Lung (tissue), 12 donors: ENCODE measurements around the gene DEFB114. TPM values are rescaled to one million over a fixed set of nuclear protein-coding genes. Genes with fewer than 3 reads are reported as not detected.
A peak's percentile ranks its signal among the peaks of the same experiment; 100 is the strongest.

Experiments used
- ATAC-seq: fragments of 200-7000 bp; cut with Tn5 transposase; one replicate; pipeline ENCODE4 v1.9.1; 2020; ENCODE audit warnings: moderate number of reproducible peaks; ENCODE audit not compliant: insufficient read depth, low FRiP score
- DNase-seq, 3 donors: peaks; one replicate each; pipeline ENCODE4 v3.0.0-alpha.2; 2013 to 2017
- H3K27ac ChIP-seq, 2 donors: one replicate each; pipeline ENCODE4 v1.5.1; 2013; ENCODE audit warnings: mild to moderate bottlenecking in 2 of 2, moderate library complexity in 2 of 2, control low read depth in 1 of 2, inconsistent platforms in 1 of 2, low read depth in 1 of 2, low read length in 1 of 2
- H3K27me3 ChIP-seq, 3 donors: one replicate each; pipeline ENCODE4 v1.5.1; 2013; ENCODE audit warnings: low read length in 2 of 3; ENCODE audit not compliant: control insufficient read depth in 3 of 3, insufficient read depth in 3 of 3
- H3K36me3 ChIP-seq, 4 donors: one replicate each; pipeline ENCODE4 v1.5.1; 2013; ENCODE audit warnings: low read length in 4 of 4, mild to moderate bottlenecking in 1 of 4, moderate library complexity in 1 of 4; ENCODE audit not compliant: control insufficient read depth in 4 of 4, insufficient read depth in 4 of 4
- H3K4me1 ChIP-seq, 5 donors: one replicate each; pipeline ENCODE4 v1.5.1; 2013; ENCODE audit warnings: low read length in 5 of 5, mild to moderate bottlenecking in 2 of 5, moderate library complexity in 1 of 5; ENCODE audit not compliant: control insufficient read depth in 5 of 5, insufficient read depth in 5 of 5
- H3K4me3 ChIP-seq: one replicate; pipeline ENCODE4 v1.5.1; 2013; ENCODE audit warnings: mild to moderate bottlenecking, control low read depth, moderate library complexity
- H3K9ac ChIP-seq, 2 donors: one replicate each; pipeline ENCODE4 v1.5.1; 2013; ENCODE audit warnings: low read length in 2 of 2, control low read depth in 1 of 2; ENCODE audit not compliant: insufficient read depth in 1 of 2
- H3K9me3 ChIP-seq, 4 donors: one replicate each; pipeline ENCODE4 v1.5.1; 2013; ENCODE audit warnings: low read length in 3 of 4, mild to moderate bottlenecking in 1 of 4, moderate library complexity in 1 of 4; ENCODE audit not compliant: control insufficient read depth in 4 of 4, insufficient read depth in 3 of 4
- WGBS, 2 donors: extraction: QIAGEN DNeasy Blood & Tissue Kit; methylation state at CpG; one replicate each; pipeline ENCODE4 v1.1.7; 2013; 5-methylcytosine and 5-hydroxymethylcytosine counted together
- polyA plus RNA-seq, 2 donors: library from polyadenylated mRNA; stranded (reverse); fragments of 200-250 nt; gene quantifications; one replicate each; pipeline ENCODE4 v1.2.1, GENCODE V29; 2013
- total RNA-seq, 2 donors: library from RNA; depleted of rRNA in 1 of 2; stranded (reverse); fragments of >200 nt in 1 of 2; gene quantifications; one replicate each; pipeline ENCODE4 v1.2.1, GENCODE V29; 2014 to 2021
- TF ChIP-seq, protein P1 (sequence below): IDR thresholded peaks from 2 replicates; pipeline ENCODE4 v1.5.1; 2012; ENCODE audit warnings: mild to moderate bottlenecking; ENCODE audit errors: control extremely low read depth, extremely low read depth
- donor health status: control.
- donor health status: control.
- donor health status: Bipolar disorder and iron deficiency.
- donor health status: healthy.
- donor health status: DM: yes; HTN: yes; CAD: no.

DEFB114 gene
- total and polyA plus RNA-seq, 4 donors = not detected

DNA sequence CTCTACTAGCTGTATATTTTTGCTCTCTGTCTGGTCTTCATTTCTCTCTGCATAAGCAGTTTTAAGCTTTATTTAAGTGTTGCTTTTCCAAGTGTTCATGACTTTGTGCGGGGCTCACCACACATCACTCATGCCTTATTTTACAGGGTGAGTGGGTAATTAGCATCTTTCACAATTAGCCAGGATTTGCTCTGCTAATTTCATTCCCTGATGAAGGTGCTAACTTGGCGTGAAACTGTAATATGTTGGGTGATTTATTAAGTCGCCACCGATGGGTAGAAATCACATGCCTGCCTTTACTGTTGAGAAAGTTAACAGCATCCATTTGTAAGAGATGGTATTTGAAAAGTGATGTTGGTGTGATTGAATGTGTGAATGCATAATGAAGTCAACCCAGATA, 44.7 kb downstream of the DEFB114 start:
- Histone ChIP-seq H3K27ac (no peak overlapping the region), H3K9me3 (no peaks in the 10 kb centered on the region), H3K36me3 (no peaks in the 10 kb centered on the region), H3K9ac (no peak overlapping the region), H3K4me3 (no peak overlapping the region), H3K27me3 (no peaks in the 10 kb centered on the region), H3K4me1 (peaks cover 0 to 3% (median 0%) of the 10 kb centered on the region in 5 donors)
- ATAC-seq = no peak
- TF ChIP-seq, protein P1, sequence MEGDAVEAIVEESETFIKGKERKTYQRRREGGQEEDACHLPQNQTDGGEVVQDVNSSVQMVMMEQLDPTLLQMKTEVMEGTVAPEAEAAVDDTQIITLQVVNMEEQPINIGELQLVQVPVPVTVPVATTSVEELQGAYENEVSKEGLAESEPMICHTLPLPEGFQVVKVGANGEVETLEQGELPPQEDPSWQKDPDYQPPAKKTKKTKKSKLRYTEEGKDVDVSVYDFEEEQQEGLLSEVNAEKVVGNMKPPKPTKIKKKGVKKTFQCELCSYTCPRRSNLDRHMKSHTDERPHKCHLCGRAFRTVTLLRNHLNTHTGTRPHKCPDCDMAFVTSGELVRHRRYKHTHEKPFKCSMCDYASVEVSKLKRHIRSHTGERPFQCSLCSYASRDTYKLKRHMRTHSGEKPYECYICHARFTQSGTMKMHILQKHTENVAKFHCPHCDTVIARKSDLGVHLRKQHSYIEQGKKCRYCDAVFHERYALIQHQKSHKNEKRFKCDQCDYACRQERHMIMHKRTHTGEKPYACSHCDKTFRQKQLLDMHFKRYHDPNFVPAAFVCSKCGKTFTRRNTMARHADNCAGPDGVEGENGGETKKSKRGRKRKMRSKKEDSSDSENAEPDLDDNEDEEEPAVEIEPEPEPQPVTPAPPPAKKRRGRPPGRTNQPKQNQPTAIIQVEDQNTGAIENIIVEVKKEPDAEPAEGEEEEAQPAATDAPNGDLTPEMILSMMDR = no peak
- no peak for DNase-seq
- WGBS, 2 donors = 66 to 82% methylated on average over 4 of the region's 4 CpGs

DNA sequence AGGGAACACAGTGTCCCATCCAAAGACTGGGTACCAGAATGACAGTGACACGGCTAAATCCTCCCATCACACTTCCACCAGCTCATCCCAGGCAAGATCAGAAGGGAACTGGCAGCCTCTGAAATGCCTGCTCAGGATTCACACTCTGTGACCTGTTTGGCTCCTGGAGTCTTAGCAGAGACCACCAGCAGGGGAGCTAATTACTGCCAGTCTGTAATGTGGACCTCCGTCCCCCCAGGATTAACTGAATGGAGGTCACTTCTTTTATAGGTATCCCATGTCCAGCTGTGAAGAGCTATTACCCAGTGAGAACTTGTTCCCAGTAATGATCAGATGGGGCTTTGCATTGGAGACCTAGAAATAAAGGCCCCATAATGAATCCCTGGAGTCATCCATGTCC, 45.2 kb downstream of the DEFB114 start:
- Histone ChIP-seq H3K9me3 (no peaks in the 10 kb centered on the region), H3K9ac (no peak overlapping the region), H3K27me3 (no peaks in the 10 kb centered on the region), H3K27ac (no peak overlapping the region), H3K36me3 (no peaks in the 10 kb centered on the region), H3K4me1 (peaks cover 0 to 3% (median 0%) of the 10 kb centered on the region in 5 donors), H3K4me3 (no peak overlapping the region)
- ATAC-seq (no peak), DNase-seq (no peak)
- WGBS, 2 donors = 55 to 70% methylated on average over 2 of the region's 2 CpGs
- TF ChIP-seq, protein P1 = no peak

DNA sequence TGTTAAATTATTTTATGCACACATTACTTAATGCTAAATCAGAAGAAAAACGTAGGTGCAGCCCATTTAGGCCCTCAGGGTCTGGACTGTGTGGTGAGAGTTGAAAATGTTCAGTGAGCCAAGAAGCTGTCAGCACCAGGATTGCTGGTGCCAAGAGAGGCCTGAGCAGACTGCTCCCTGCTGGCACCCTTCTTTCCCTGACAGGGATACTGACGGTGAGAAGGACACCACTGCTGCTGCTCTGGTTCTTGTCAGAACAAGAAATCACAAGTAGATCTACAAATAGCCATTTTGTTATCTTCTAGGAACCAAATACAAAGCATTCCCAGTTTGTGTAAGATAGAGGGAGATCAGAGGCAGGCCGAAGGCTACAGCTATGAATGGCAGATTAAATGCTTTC, 48.9 kb downstream of the DEFB114 start:
- H3K9me3 ChIP-seq = no peaks in the 10 kb centered on the region
- H3K27me3 ChIP-seq = no peaks in the 10 kb centered on the region
- H3K9ac ChIP-seq = no peak overlapping the region
- no peaks in the 10 kb centered on the region for H3K36me3 ChIP-seq
- H3K4me1 ChIP-seq = peaks cover 0 to 5% (median 0%) of the 10 kb centered on the region in 5 donors
- 37 to 64% methylated on average over 3 of the region's 3 CpGs for WGBS, 2 donors
- TF ChIP-seq, protein P1 = no peak
- DNase-seq (peak in 1 of 3 donors; percentile 32), ATAC-seq (no peak)
- H3K4me3 ChIP-seq = no peak overlapping the region
- no peak overlapping the region for H3K27ac ChIP-seq

DNA sequence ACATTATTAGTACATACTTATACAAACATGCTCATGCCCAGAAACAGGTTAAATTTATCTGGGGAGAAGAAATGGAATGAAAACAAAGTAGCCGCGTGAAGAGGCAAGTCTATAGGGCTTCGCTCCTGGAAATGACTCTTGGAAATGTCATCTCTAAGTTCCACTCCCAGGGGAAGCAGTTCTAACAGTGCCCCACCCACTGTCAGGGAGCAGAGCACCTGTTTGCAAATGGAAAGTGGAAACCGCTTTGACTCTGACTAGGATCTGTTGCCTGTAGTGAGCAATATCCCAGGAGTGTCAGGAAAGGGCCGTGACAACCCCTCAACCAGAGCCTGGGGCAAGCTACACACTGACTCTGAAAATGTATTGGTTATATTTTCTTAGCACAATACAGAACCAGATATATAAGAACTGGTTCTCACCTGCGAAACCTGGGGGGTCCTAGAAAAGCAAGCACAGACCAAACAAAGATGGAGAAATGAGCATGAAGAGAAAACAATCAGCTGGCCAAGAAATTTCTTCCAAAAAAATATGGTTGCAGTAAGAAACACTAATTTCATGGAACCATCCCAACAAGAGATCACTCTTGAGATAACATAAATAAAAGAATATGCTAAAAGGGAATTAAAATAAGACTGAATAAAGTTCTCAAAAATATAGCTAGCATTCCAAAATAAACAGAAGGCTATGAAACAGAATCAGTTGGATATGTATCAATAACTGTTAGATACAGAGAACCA, 50.2 kb downstream of the DEFB114 start:
- peaks cover 0 to 11% (median 0%) of the 10 kb centered on the region in 5 donors for H3K4me1 ChIP-seq
- 73 to 78% methylated on average over 6 of the region's 6 CpGs for WGBS, 2 donors
- H3K4me3 ChIP-seq = no peak overlapping the region
- no peak for ATAC-seq
- no peak overlapping the region for H3K27ac ChIP-seq
- H3K9ac ChIP-seq = no peak overlapping the region
- H3K9me3 ChIP-seq = no peaks in the 10 kb centered on the region
- H3K36me3 ChIP-seq = no peaks in the 10 kb centered on the region
- no peaks in the 10 kb centered on the region for H3K27me3 ChIP-seq
- no peak for DNase-seq
- TF ChIP-seq, protein P1 = no peak
